NOMO-1 (cell line): ENCODE measurements around the gene CELF6.

Experiments
- DNase-seq, 2 experiments: peaks; one replicate each; lab custom pipeline; 2025; ENCODE audit not compliant: unreplicated experiment in 2 of 2; lab: John Stamatoyannopoulos, UW

The CELF6 gene

DNA sequence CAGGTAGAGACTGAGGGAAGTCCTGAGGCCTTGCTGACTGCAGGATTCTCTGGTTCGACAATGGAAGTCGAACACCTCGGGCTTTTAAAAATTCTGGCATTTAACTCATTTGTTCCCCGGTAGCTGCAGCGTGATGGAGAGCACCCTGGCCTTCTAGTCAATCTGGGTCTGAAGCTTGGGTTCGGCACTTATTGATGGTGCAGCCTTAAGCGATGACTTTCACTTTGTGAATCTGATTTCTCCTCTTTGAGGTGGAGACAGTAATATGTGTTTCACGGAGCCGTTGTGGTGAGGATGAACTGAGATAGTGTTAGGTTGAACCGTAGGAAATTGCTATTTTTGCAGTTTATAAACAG, 47.0 kb downstream of the CELF6 start:
- DNase-seq, result no peak

DNA sequence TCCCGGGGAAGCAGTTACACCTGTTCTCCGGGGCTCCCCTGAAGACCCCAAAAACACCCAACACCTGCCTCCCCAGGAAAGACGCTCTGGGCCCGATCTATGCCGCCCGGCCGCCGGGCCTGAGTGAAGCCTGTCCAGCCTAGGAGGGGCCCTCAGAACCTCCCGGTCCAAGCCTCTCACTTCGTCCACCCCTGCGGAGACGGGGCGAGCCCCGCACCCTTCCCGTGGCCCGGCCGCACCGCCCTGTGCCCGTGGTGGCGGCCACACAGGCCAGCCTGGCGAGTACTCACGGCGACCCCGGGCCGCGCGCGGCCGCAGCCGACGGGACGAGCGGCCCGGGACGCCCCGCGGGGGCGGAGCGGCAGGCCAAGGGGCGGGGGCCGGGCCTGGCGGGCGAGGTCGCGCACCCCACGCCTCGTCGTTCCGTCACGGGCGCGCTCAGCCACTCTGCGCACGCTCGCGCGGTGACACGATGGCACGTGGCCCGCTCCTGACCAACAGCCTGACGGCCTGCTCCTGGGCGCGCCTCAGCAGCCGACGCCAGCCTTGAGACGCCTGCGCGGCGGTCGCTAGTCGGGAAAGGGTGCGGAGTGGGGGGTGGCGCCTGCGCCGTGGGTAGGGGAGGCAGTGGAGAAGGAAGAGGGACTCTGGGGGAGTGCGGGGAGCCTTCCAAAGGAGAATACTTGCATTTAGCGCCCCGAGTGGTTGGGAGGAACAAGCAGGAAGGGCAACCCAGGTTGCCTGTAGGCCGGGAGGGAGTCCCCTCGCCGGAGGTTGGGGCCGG, 47.6 kb downstream of the CELF6 start, which contains the start of gene PARP6:
PARP6 (minus strand) TSS at position 342 of the 784 bp plus-strand sequence. CDS start 5,077 bp downstream, outside the sequence.
- peak; percentile 96 to 99 for DNase-seq

GRCh38 chr15:72271895-72272212, 48.1 kb downstream of the CELF6 start:
- no peak for DNase-seq

DNA sequence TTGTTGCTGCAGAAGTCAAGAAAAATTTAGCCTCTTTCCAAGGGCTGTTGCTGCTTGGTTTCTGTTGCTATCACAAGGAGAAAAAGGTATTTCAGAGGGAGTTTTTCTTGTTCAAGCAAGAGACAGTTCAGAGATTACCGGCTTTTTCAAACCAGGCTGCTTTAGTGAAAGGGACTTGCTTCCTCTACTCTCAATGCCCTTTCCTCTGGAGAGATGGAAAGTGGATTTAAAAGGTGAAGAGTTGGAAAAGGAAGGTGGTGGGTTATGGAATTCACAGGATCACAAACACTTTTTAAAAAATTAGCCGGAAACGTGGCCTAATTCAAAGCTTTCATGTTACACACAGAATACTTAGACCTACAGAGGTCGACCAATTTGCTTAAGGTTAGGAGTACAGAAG, 48.7 kb downstream of the CELF6 start:
- DNase-seq, result no peak

GRCh38 chr15:72269739-72270138, 50.2 kb downstream of the CELF6 start:
- DNase-seq, result no peak

- no peak for DNase-seq
These were observed 54.9 kb downstream of the CELF6 start for GRCh38 chr15:72265031-72265430.

- no peak for DNase-seq
These were observed 67.2 kb downstream of the CELF6 start for GRCh38 chr15:72252663-72253299.

GRCh38 chr15:72249142-72249810, 70.7 kb downstream of the CELF6 start:
- no peak for DNase-seq

- no peak for DNase-seq
These were observed 71.4 kb downstream of the CELF6 start for GRCh38 chr15:72248514-72248913.

DNA sequence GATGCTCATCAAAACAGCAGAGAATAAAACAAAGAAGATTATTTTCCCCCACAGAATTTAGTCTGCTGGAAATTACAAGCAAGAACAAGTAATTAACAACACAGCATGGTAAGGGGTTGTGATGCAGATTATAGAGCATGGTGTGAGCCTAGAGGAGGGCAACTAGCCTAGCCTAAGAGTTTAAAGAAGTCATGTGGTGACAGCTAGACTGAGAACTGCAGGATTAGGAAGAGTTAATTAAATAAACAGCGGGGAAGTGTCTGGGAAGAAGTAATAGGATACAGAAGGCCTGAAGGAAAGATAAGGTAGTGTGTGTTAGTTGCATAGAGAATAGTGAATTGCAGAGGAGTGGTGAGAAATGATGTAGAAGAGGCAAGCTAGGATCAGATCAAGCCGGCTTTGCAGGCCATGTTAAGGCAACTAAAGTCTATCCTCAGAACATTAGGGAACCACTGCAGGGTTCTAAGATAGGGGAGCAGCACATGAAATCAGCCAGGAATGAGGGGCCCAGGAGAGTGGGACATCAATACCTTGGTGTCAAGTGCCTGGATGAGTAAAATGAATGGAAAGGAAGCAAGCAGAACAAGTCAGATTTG, 77.1 kb downstream of the CELF6 start:
- no peak for DNase-seq

DNA sequence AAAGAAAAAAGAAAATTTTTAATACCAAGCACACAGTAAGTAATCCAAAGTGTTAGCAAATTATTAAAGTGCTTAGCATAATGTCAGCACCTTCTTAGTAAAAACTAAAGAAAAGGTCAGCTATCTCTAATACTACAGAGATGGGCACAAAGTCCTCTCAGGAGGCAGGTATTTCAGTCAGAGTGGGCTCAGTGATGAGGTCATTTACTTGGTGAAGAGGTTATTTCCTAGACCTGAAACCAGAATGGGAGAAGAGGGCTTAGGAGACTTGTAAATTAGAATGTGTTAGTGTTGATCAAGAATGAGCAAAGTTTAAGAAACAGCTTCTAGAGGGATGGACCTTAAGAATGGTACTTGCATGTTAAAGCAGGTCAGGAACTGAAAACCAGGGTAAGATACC, 80.3 kb downstream of the CELF6 start:
- no peak for DNase-seq

DNA sequence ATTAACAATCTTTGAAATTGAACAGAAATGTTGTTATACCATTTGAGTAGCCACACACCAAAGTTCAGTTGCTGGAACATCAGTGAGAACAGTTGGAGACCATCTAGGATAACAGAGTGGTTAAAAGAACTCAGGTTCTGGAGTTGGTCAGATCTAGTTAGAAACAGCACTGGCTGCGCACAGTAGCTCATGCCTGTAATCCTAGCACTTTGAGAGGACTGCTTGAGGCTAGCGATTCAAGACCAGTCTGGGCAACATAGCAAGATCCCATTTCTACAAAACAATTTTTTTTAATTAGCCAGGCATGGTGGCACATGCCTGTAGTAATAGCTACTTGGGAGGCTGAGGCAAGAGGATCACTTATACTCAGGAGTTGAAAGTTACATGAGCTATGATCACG, 81.4 kb downstream of the CELF6 start:
- DNase-seq, result no peak

DNA sequence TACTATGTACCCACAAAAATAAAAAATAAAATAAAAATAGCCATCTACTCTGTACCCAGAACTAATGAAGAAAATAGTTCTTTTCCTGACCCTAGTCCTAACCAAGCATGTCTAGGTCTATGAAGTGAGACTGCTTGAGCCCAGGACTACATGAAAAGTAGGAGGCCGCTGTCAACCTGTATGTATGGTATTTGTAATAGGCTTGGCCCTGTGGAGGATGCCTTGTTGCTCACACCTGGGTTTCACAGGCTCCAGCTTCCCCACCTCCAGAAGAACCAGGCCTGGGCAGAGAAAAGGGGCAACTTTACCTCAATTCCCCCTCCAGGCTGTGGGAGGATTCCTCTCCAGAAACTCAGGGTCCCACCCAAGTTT, 82.1 kb downstream of the CELF6 start:
- DNase-seq, result no peak

DNA sequence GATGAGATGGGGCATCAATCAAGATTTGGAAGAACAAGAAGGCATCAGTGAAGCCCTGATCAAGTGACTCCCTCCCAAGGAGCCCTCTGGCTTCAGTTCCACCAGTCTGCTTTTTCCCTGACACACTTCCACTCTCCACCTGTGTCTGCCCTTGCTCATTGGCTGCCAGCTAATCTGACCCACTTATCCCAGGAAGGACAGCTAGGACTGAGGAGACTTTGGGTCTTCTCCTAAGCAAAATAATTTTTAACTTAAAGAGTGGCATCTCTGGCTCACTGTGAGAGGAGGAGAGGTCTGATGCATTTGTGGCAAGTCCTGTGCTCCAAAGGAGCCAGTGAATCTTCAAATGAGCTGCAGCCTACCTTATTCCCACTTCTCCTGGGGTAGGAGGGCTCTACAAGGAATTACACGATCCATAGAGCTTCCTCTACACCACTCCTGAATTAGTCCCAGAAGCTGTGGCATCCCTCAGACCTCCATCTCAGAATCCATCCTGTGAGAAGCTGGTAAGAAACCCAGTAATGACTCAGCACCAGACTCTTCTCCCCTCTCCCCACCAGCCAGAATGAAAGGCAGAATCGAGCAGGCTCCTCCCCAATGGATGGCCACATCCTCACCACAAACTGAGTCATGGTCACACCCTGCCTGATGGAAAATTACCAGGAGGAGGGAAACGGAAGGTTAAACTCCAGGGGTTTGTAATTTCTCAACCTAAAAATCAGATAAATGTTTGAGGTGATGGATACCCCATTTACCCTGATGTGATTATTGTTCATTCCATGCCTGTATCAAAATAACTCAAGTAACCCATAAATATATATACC, 82.7 kb downstream of the CELF6 start:
- DNase-seq, result peak; percentile 86 to 95

DNA sequence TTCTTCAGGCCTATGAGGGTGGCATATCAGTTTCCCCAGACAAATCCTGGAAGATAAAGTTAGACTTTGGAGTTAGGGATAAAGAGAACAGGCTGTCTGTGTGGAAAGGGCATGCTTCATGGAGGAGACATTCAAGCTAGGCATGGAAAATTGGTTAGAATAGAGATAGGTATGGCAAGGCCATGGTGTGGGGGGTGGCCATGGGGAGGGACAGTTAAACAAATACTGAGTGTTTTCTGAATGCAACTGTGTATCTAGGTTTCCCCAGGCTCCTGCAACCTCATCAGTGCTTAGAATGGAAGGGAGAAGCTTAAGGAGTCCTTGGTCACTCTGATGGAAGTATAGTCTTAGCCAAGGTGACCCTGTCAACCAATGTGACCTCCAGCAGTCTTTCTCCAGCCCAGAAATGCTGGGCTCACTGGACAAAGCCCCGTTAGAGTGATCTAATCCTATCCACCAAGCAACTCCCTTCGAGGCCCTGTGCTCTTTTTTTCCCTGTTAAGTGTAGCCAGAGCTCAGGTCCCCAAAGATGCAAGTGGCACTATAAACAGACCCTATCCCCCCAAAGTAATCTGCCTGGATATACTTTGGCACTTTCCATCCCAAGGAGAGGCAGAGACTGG, 83.5 kb downstream of the CELF6 start:
- no peak for DNase-seq

DNA sequence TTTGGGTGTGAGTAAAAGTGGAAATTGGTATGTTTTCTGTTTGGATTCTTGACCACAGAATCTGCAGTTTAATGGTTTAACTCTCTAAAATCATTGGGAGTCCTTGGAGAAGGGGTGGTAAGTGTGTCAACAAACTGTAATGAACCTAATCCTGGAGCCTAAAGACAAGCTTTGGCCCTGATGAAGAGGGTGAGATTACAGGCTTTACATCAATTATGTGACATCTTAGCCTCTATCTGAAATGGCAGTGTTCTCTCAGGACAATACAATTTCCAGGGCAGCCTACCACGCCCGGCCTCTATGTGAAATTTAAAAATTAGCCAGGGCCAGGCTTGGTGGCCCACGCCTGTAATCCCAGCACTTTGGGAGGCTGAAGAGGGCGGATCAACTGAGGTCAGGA, 84.7 kb downstream of the CELF6 start:
- no peak for DNase-seq
